NCI-H1092 (cell line): ENCODE results near the gene LTBP4.
"Not testable (repeated sequence)": the region's sequence is repeated elsewhere in the genome, so short reads cannot be mapped to it uniquely, and the experiment has no call there.

ENCODE experiments used
- DNase-seq: peaks from one replicate; lab custom pipeline; 2025; lab: John Stamatoyannopoulos, UW

Gene LTBP4

DNA sequence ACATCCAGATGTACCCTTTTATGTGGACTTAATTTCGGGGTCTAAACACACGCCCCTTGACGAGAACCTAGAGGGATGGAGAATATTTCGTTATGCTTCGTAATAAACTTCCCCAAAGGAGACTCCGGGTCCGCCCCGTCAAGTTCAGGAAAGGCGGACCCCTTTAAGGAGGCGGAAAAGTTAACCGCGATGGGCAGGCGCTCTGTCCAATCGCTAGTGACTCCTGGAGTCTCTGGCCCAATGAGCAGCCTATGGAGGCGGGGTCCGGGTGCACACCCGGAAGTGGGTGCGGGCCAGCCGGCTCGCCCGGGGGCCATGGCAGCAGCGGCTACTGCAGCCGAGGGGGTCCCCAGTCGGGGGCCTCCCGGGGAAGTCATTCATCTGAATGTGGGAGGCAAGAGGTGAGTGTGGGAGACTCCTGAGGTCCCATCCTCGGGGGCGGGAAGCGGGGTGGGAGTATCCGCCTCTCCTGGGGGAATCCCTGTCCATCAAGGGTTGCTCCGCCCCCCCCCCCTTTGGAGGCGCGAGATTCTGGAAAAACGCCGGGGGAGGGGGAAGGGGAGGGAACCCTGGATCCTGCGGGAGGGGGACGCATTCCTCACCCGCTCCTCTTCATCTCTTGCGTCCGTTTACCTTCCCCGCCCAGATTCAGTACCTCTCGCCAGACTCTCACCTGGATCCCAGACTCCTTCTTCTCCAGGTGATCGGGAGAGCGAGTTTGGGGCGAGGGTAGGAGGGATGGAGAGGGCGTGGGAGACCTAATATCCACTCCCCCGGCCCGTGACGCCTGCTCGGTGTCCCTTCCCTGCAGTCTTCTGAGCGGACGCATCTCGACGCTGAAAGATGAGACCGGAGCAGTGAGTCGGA lies 24.4 kb upstream of the LTBP4 start, which contains the start of gene SHKBP1:
Gene SHKBP1, plus strand, starts transcription at position 289 of the 867 bp plus-strand sequence. Its CDS starts 27 bp downstream, at position 316.
- DNase-seq: peak; percentile 76

DNA sequence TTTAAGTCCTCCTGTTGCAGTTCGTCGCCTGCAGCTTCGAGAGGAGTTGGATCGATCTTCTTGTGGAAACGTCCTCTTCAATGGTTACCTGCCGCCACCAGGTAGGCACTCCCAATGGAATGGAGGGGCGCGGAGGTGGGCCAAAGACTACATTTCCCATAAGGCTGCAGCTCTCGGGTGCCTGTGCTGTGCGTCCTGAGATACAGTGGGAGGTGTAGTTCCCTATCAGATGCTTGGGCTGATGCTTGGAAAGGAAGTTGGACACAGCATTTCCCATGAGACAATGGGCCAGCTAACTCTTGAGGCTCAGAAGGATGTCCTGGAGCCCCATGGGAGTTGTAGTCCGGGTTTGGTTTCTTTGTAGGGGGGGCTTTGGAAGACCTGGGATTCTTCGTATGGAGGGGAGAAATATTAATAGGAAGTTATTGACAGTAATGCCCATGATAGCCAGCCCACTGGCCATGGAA lies 22.7 kb upstream of the LTBP4 start:
- no peak for DNase-seq

DNA sequence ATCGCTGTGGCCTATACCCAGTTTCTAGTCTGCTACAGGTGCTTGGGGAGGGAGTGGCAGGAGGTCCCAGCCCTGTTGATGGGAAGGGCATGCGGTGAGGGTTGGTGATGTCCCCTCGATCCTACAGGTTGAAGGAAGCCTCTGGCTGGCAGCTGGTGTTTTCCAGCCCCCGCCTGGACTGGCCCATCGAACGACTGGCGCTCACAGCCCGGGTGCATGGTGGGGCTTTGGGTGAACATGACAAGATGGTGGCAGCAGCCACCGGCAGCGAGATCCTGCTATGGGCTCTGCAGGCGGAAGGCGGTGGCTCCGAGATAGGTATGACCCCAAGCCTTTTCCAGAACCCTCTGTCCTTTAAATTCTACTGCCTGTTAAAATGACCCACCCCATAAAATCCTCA lies 20.6 kb upstream of the LTBP4 start:
- DNase-seq: no peak

DNA sequence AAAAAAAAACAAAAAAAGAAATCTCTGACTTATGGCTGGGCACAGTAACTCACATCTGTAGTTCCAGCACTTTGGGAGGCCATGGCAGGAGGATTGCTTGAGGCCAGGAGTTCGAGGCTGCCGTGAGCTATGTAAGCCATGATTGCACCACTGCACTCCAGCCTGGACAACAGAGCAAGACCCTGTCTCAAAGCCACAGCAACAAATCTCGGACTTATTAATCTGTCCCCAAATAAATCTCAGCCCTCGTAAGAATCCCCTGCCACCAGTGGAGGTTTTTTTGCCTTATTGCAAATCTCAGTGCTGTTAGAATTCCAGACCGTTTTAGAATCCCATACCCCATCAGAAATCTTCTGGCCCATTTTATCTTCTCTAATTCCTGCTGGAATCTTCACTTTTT lies 19.6 kb upstream of the LTBP4 start:
- DNase-seq: no peak

DNA sequence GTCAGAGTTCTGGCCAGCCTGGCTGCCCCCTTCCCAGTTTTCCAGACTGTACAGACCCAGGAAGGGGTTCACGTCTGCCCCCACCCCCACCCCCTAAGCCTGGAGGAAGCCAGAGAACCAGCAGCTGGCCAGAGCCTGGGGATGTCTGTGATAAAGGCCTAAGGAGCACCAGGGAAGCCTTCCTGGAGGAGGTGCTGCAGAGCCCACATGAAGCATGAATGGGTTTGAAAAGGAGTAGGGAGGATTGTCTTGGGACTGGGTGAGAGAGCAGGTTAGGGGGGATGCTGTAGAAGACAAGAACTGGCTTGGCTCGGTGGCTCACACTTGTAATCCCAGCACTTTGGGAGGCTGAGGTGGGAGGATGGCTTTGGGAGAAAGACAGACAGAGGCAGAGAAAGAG lies 18.7 kb upstream of the LTBP4 start:
- DNase-seq: no peak

DNA sequence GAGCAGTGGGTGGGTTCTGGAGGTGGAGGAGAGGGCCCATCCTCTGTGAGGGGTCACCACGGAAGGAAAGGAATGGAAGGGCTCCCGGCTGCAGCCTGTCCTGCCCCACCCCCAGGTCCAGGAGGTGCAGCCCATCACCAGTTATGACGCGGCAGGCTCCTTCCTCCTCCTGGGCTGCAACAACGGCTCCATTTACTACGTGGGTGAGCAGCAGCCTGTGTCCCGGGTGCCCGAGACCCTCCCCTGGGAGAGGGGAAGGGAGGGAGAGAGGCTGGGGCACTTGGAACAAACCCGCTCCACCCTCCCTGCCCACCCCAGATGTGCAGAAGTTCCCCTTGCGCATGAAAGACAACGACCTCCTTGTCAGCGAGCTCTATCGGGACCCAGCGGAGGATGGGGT lies 17.9 kb upstream of the LTBP4 start:
- no peak for DNase-seq

DNA sequence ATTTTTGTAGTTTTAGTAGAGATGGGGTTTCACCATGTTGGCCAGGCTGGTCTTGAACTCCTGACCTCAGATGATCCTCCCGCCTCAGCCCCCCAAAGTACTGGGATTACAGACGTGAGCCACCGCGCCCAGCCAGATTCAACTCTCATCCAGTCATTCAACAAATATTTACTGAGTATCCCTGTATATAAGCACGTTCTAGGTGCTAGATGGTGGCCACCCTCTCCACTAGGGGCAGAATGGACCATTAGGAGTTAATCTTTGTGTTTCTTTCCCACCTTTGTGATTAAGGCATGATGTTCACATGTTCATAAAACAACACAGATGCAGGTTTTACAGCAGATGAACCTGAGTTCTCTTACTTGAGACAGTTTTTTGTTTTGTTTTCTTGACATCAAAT lies 17.2 kb upstream of the LTBP4 start:
- no peak for DNase-seq

DNA sequence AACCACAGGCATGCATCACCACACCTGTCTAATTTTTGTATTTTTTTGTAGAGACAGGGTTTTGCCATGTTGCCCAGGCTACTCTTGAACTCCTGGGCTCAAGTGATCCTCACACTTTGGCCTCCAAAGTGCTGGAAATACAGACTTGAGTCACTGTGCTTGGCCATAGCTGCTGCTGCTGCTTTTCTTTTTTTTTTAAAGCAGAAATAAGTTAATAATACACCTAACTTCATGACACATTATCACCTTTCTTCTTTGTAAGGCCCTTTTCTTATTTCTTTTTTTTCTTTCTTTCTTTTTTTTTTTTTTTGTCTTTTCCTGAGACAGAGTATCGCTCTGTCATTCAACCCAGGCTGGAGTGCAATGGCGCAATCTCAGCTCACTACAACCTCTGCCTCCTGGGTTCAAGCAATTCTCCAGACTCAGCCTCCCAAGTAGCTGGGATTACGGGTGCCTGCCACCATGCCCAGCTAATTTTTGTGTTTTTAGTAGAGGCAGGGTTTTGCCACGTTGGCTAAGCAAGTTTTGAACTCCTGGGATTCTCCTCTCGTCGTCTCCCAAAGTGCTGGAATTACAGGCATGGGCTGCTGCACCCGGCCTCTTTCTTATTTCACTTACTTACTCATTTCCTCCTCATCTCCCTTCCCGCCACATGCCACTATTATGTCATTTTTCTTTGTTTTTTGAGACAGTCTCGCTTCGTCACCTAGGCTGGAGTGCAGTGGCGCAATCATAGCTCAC lies 15.8 kb upstream of the LTBP4 start:
- DNase-seq: no peak

DNA sequence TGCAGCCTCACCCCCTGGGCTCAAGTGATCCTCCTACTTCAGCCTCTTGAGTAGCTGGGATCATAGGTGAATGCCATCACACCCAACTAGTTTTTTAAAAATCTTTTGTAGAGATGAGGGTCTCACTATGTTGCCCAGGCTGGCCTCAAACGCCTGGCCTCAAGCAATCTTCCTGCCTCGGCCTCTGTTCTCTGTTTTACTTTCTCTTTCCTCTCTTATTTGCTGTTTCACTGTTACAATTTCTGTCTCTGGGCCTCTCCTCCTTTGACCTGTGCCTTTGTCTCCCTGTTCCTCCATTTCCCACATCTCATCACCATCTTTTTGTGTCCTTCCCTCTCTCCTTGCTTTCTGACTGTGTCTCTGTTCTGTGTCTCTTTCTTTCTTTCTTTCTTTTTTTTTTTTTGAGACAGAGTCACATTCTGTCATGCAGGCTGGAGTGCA lies 15.2 kb upstream of the LTBP4 start:
- no peak for DNase-seq

DNA sequence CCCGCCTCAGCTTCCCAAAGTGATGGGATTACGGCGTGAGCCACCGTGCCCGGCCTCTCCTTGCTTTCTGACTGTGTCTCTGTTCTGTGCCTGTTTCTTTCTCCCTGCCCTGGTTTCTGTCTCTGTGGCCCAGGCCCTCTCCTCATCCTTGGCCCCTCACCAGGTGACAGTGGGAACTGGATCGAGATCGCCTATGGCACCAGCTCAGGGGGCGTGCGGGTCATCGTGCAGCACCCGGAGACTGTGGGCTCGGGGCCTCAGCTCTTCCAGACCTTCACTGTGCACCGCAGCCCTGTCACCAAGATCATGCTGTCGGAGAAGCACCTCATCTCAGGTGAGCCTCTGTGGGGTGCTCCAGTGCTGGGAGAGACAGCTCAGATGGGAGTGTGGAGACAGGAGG lies 14.6 kb upstream of the LTBP4 start:
- no peak for DNase-seq

DNA sequence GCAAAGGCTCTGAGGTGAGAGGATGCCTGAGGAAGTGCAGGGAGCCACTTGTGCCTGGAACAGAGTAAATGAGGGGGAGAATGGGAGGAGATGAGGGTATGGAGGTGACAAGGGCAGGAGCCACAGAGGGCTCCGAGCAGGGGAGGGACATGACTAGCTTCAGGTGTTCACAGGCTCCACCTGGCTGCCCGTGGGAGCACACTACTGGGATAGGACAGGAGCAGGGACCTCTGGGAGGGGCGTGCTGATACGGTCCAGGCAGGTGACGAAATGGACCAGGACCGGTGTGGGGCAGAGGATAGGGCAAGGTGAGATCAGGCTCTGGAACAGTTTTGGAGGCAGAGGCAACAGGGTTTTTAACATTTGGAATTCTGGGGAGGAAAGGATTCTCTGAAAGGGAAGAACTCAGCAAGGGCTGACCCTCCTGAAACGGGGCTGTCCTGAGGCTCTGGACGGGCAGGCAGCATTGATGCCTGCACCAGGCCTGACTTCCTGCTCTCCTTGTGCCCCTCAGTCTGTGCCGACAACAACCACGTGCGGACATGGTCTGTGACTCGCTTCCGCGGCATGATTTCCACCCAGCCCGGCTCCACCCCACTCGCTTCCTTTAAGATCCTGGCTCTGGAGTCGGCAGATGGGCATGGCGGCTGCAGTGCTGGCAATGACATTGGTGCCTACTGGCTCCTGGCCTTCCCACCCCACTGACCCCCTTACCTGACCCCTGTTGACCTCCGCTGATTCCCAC lies 12.9 kb upstream of the LTBP4 start:
- no peak for DNase-seq

DNA sequence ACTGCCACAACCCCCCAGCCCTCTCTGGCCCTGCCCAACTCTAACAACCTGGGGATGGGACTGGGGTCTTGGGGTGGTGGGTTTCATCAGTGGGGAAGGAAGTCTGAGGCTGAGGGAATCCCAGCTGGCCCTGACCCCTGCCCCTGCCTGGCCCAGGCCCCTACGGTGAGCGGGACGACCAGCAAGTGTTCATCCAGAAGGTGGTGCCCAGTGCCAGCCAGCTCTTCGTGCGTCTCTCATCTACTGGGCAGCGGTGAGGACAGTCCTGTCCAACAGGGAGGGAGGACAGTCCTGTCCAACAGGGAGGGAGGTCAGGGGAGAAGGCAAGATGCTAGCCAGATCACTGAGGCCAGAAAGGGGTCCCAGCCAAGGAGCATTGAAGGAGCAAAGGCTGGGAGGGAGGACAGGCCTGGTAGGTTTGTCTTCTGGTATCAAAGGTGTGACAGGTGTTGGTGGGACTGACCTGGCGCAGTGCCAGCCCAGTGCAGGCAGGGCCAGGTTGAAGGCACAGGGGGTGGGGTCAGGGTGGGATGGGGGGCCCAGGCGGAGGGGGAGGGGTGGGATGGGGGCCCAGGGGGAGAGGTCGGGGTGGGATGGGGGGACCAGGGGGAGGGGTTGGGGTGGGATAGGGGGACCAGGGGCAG lies 12.1 kb upstream of the LTBP4 start:
- no peak for DNase-seq

DNA sequence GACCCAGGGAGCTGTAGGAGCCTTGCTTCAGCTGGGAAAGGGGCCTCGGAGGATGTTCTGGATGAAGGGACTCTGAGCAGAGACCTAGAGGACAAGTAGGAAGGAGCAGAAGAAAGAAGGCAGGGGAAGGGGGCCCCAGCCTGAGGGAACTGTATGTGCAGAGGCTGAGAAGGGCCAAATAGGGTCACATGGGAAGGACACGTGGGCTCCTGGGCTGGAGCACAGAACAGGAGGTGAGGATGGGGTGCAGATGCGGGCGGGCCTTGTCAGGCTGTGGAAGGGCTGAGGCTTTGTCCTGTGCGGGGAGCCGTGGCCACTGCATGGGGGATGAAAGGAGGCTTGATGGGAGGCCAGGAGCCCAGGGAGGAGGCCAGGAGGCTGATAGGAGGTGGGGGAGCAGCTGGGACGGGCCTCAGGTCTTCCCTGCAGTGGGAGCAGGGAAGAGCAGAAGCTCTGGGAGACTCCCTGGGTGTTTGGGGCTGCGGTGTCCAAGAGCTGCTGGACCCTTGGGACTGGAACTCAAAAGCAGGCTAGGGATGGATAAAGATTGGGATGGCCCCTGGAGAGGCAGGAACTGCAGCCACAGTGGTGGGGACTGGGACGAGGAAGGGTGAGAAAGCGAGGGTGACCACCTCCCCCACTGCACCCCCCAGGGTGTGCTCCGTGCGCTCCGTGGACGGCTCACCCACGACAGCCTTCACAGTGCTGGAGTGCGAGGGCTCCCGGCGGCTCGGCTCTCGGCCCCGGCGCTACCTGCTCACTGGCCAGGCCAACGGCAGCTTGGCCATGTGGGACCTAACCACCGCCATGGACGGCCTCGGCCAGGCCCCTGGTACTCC lies 11.4 kb upstream of the LTBP4 start:
- no peak for DNase-seq

DNA sequence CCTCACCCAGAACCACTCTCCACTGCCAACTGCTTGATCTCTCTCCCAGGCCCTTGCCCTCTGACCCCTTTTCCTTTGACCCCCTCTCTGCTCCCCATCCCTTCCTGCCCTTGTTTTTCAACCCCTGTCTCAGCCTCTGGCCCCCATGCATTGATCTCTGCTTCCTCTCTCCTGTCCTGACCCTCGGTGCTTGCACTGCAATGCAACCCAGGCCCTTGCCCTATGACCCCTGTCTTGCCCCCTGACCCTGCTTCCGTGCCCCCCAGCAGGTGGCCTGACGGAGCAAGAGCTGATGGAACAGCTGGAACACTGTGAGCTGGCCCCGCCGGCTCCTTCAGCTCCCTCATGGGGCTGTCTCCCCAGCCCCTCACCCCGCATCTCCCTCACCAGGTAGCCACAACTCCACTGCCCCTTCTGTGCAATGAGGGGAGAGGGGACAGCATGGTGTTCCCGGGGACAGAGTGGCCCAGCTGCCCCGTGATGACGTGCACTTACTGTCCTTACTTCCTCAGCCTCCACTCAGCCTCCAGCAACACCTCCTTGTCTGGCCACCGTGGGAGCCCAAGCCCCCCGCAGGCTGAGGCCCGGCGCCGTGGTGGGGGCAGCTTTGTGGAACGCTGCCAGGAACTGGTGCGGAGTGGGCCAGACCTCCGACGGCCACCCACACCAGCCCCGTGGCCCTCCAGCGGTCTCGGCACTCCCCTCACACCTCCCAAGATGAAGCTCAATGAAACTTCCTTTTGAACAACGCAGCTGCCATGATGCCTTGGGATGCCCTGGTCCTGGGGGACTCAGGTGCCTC lies 10.5 kb upstream of the LTBP4 start:
- DNase-seq: no peak

DNA sequence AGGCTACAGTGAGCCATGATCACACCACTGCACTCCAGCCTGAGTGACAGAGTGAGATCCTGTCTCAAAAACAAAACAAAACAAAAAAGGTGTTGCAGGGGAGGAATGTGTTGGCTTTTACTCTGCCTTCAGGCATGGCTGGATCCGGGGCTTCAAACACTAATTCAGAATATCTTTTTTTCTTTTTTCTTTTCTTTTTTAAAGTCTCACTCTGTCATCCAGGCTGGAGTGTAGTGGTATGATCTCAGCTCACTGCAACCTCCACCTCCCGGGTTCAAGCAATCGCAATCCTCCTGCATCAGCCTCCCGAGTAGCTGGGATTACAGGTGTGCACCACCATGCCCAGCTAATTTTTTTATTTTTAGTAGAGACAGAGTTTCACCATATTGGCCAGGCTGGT lies 9.4 kb upstream of the LTBP4 start:
- DNase-seq: not testable (repeated sequence)

DNA sequence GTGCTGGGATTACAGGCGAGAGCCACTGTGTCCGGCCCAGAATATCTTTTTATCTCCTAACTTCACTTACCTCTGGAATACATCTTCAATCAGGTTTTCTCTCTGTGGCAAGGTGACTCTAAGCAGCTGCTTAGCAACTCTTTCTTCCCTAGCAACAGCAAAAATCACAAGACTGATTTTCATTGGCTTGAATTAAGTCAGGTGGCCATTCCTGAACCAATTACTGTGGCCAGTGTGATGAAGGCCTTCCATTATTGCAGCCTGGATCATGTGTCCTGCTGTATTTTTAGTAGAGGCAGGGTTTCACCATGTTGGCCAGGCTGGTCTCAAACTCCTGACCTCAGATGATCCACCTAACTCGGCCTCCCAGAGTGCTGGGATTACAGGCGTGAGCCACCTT lies 9.0 kb upstream of the LTBP4 start:
- no peak for DNase-seq

DNA sequence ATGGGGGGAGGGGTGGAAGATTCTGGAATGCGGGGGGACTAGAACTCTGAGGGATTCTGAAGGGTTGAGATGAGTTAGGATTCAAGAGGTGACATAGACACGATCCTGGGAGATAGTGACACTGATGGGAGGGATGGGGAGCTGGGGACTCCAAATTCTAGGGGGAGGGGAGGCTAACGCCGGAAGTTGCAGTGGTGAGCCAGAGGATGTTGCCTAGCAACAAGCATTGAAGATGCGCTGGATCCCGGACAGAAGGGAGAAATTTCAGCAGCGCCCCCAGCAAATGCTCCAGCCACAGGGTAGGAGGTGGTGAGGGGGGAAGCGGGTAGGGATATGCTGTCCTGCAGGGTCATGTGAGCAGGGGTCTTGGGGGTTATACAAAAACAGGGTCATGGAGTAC lies 6.9 kb upstream of the LTBP4 start:
- DNase-seq: no peak

DNA sequence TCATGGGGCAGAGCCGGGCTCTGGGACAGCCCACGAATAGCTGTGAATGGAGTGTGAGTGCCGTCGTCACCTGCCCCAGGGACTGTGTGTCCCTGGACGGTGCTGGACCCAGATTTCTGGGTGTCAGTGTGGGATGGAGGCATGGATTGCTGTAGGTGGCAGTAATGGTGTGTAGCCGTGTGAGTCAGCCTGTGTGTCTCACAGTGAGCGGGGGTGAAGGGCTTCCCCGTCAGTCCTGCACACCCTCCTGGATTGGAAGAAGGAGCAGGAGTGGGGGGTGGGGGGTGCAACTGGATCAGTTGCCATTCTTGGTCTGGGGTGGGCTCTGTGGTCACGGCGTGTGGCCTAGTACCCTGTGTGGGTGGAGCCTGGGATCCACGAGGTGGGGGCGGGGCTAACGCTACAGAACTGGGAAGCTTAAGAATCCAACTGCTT lies 6.5 kb upstream of the LTBP4 start:
- DNase-seq: no peak

DNA sequence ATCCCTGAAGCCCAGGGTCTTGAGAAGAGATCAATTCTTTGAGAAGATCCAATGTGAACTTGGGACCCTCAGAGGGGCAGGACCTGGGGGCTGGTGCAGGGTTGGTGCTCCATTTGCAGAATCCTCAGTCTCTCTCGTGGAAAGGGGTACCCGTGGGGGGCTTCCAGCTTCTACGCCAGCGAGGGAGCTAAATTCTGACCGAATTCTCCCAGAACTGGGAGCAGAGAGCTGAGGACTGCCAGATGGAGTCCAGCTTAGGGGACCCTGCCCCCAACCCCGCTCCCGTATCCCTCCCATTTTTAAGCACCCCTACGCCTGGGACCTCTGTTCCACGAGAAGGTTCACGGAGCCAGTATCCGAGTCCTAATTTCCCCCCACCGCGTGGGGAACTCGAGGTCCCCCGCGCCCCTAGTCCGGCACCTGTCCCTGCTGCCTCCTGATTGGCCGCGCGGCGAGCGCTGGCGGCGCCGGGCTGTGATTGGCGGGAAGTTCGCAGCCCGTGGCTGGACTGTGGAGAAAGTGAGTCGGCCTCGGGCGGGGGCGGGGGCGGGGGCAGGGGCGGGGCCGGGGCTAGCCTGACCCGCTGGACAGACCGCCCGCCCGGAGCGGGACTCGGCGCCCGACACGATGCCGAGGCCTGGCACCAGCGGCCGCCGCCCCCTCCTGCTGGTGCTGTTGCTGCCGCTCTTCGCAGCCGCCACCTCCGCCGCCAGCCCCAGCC lies 4.4 kb upstream of the LTBP4 start:
- no peak for DNase-seq
